ENCODE data around the gene MEX3C. TPM values are rescaled to one million over a fixed set of nuclear protein-coding genes. Genes with fewer than 3 reads are reported as not detected.

The MEX3C gene
- total and polyA plus RNA-seq, 2 experiments from 2014 or later, result 14.4 to 41.3 TPM

DNA sequence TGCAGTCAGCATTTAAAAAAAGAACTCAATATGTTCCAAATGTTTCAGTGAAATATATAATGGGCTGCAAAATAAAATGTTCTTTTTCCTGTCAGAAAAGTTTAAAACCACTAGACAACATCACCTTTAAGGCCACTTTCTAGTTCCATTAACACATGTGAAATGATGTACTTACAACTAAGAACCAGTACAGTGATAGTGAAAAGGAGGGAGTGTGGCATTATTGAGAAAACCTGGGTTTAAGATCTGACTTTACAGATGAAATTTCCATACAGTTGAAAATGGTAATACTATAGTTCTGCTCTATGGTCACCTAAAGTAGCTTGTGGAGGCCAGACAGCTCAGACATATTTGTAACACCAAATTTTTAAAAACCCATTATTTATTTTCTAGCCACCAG, 14.7 kb downstream of the MEX3C start:
- H3K36me3 ChIP-seq, result no peaks in the 10 kb centered on the region

DNA sequence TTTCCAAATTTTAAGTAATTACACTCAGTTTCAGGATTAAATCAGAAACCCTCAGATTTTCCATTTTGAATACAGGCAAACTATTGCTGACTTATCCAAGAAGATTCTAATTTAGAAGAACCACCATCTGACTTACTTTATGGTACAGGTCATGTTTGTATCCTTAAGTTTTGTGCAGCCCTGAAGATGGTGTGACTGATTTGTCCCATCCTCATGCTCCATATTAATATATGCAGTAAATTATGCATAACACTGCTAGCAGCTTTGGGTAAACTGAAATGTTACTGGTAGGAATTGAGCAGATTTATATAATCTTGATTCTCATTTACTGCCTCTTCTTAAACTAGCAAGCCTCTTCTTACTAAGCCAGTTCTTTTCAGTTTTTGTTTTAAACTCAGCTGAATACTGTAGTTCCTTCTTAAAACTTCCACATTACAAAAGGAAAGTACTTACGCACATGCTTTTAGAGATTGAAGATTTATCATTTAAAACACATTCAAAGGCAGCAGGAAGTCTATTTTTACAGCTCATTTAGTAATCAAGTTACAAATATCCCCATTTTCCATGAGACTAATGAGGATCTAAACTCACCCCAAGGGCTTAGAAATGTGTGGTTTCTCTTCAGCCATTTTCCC, 25.7 kb downstream of the MEX3C start:
- TF ChIP-seq, protein P1, sequence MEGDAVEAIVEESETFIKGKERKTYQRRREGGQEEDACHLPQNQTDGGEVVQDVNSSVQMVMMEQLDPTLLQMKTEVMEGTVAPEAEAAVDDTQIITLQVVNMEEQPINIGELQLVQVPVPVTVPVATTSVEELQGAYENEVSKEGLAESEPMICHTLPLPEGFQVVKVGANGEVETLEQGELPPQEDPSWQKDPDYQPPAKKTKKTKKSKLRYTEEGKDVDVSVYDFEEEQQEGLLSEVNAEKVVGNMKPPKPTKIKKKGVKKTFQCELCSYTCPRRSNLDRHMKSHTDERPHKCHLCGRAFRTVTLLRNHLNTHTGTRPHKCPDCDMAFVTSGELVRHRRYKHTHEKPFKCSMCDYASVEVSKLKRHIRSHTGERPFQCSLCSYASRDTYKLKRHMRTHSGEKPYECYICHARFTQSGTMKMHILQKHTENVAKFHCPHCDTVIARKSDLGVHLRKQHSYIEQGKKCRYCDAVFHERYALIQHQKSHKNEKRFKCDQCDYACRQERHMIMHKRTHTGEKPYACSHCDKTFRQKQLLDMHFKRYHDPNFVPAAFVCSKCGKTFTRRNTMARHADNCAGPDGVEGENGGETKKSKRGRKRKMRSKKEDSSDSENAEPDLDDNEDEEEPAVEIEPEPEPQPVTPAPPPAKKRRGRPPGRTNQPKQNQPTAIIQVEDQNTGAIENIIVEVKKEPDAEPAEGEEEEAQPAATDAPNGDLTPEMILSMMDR (IDR thresholded peaks at IDR 0.05; ENCODE audit: low read depth, low read length), result no peak

More for the DNA sequence above, 14.7 kb downstream of the MEX3C start:
- TF ChIP-seq, protein P1 (IDR thresholded peaks at IDR 0.05; ENCODE audit: low read depth, low read length), result no peak
- Histone ChIP-seq H3K27me3 (no peaks in the 10 kb centered on the region), H3K4me1 (ENCODE audit: low read depth) (no peaks in the 10 kb centered on the region), H3K9me3 (ENCODE audit: low read depth) (no peaks in the 10 kb centered on the region), H3K4me3 (no peak overlapping the region), H3K27ac (no peak overlapping the region)
- DNase-seq (ENCODE audit: low read depth in 1 of 2, low spot score in 1 of 2), result no peak

DNA sequence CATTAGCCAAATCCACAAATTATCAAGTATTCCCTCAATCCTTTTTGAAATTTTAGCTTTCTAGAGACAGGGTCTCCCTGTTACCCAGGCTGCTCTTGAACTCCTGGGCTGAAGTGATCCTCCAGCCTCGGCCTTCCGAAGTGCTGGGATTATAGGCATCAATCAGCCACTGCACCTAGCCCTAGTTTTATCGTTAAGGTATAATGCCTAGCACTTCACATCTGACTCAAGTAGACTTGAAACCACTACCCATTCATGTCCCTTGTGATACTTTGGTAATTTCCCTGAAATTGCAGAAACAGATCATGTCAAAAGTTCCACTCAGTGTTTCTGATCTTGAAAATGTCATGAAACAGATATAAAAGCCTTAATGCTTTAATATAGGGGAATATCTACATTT, 26.3 kb downstream of the MEX3C start:
- Histone ChIP-seq H3K4me1 (ENCODE audit: low read depth) (no peaks in the 10 kb centered on the region), H3K36me3 (peaks cover 12% of the 10 kb centered on the region), H3K4me3 (no peak overlapping the region), H3K9me3 (ENCODE audit: low read depth) (no peaks in the 10 kb centered on the region), H3K27me3 (no peaks in the 10 kb centered on the region), H3K27ac (no peak overlapping the region)
- no peak for DNase-seq (ENCODE audit: low read depth in 1 of 2, low spot score in 1 of 2)
- TF ChIP-seq, protein P1 (IDR thresholded peaks at IDR 0.05; ENCODE audit: low read depth, low read length), result no peak

More for the DNA sequence above, 25.7 kb downstream of the MEX3C start:
- Histone ChIP-seq H3K9me3 (ENCODE audit: low read depth) (no peaks in the 10 kb centered on the region), H3K27ac (no peak overlapping the region), H3K36me3 (peaks cover 17% of the 10 kb centered on the region), H3K4me1 (ENCODE audit: low read depth) (no peaks in the 10 kb centered on the region), H3K27me3 (no peaks in the 10 kb centered on the region), H3K4me3 (no peak overlapping the region)
- no peak for DNase-seq (ENCODE audit: low read depth in 1 of 2, low spot score in 1 of 2)

DNA sequence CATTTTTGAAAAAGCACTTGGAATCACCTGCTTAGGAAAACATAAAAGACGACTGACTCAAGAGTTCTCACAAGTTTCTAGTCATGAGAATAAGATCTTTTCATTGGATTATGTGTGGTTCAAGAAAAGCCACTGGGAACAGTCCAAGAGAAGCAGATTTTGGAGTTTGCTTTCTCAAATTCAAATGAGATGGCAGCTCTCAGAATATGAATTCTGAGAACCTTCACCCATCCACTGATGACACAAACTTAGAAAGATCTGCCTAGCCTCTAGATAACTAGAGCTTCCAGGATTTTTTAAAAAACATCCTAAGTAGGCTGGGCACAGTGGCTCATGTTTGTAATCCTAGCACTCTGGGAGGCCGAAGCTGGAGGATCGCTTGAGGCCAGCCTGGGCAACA, 26.8 kb downstream of the MEX3C start:
- Histone ChIP-seq H3K9me3 (ENCODE audit: low read depth) (no peaks in the 10 kb centered on the region), H3K27me3 (no peaks in the 10 kb centered on the region), H3K4me3 (no peak overlapping the region), H3K27ac (no peak overlapping the region), H3K4me1 (ENCODE audit: low read depth) (no peaks in the 10 kb centered on the region), H3K36me3 (peaks cover 6% of the 10 kb centered on the region)
- TF ChIP-seq, protein P1 (IDR thresholded peaks at IDR 0.05; ENCODE audit: low read depth, low read length), result no peak
- DNase-seq (ENCODE audit: low read depth in 1 of 2, low spot score in 1 of 2), result no peak

DNA sequence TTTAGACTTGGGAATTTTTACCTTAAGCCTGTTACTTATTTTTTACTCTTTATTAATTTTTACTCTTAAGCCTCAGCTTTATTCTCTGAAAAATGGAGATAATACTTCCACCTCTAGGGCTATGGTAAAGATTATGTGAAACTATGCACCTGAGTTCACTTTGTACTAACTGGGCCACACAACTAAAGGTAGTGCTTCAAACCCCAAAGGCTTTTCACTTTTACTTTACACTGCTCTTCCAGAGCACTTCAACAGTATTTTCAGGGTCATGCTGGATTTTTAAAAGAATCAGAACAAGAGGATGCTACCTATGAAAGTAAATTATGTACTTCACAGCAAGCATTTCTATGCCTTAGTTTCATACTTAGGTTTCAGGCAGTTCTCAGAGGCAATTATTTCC, 27.8 kb downstream of the MEX3C start:
- no peak for DNase-seq (ENCODE audit: low read depth in 1 of 2, low spot score in 1 of 2)
- Histone ChIP-seq H3K4me1 (ENCODE audit: low read depth) (no peaks in the 10 kb centered on the region), H3K36me3 (no peaks in the 10 kb centered on the region), H3K4me3 (no peak overlapping the region), H3K27ac (no peak overlapping the region), H3K27me3 (no peaks in the 10 kb centered on the region), H3K9me3 (ENCODE audit: low read depth) (no peaks in the 10 kb centered on the region)
- TF ChIP-seq, protein P1 (IDR thresholded peaks at IDR 0.05; ENCODE audit: low read depth, low read length), result no peak

Measured in cardiac muscle cell (in vitro differentiated cells and primary cell).